Left renal cortex interstitium (tissue), 4 donors: Measurements from ENCODE around the gene TTC23. TPM values are rescaled to one million over a fixed set of nuclear protein-coding genes. Genes with fewer than 3 reads are reported as not detected.

Source experiments
- DNase-seq, 4 donors: peaks; one replicate each; pipeline ENCODE4 v3.0.0-alpha.2; 2013; ENCODE audit warnings: low read depth in 4 of 4, low spot score in 2 of 4, missing footprints in 1 of 4
- polyA plus RNA-seq, 4 donors: library from polyadenylated mRNA; unstranded; fragments of 120-200 nt; gene quantifications; one replicate each; pipeline ENCODE4 v1.2.1, GENCODE V29; 2013; ENCODE audit not compliant: insufficient read length in 4 of 4

Gene TTC23
- polyA plus RNA-seq, 4 donors, result 24.9 to 33.3 (median 31.2) TPM

- no peak for DNase-seq
These were observed 83.3 kb downstream of the TTC23 start for GRCh38 chr15:99165956-99166689.

GRCh38 chr15:99165020-99165790, 84.2 kb downstream of the TTC23 start:
- DNase-seq, result no peak

GRCh38 chr15:99164119-99164518, 85.3 kb downstream of the TTC23 start:
- DNase-seq, result no peak

GRCh38 chr15:99163271-99164062, 85.9 kb downstream of the TTC23 start:
- no peak for DNase-seq

- DNase-seq, result no peak
These were observed 90.6 kb downstream of the TTC23 start for GRCh38 chr15:99158626-99159412.

GRCh38 chr15:99157456-99157855, 91.9 kb downstream of the TTC23 start:
- DNase-seq, result no peak

GRCh38 chr15:99155961-99156443, 93.4 kb downstream of the TTC23 start:
- DNase-seq, result no peak

- DNase-seq, result no peak
These were observed 95.1 kb downstream of the TTC23 start for GRCh38 chr15:99154271-99154670.

- DNase-seq, result no peak
These were observed 96.3 kb downstream of the TTC23 start for GRCh38 chr15:99153026-99153535.

- DNase-seq, result no peak
These were observed 98.2 kb downstream of the TTC23 start for GRCh38 chr15:99151156-99151555.

GRCh38 chr15:99149366-99149765, 100.0 kb downstream of the TTC23 start:
- no peak for DNase-seq

- no peak for DNase-seq
These were observed 100.5 kb downstream of the TTC23 start for GRCh38 chr15:99148851-99149276.

- DNase-seq, result no peak
These were observed 102.7 kb downstream of the TTC23 start for GRCh38 chr15:99146661-99147060.

- no peak for DNase-seq
These were observed 103.6 kb downstream of the TTC23 start for GRCh38 chr15:99145778-99146177.

GRCh38 chr15:99145005-99145404, 104.4 kb downstream of the TTC23 start:
- no peak for DNase-seq

- no peak for DNase-seq
These were observed 105.4 kb downstream of the TTC23 start for GRCh38 chr15:99143655-99144610.

- no peak for DNase-seq
These were observed 106.1 kb downstream of the TTC23 start for GRCh38 chr15:99143242-99143641.

GRCh38 chr15:99142562-99142961, 106.8 kb downstream of the TTC23 start:
- no peak for DNase-seq

GRCh38 chr15:99141943-99142342, 107.4 kb downstream of the TTC23 start:
- no peak for DNase-seq
